GM21360 (cell line): Measurements from ENCODE around the gene TAF11L3.
"Not testable (repeated sequence)": the region's sequence is repeated elsewhere in the genome, so short reads cannot be mapped to it uniquely, and the experiment has no call there.

Experiments
- ATAC-seq: cut with Tn5 transposase; IDR thresholded peaks from one replicate; pipeline ENCODE4 v1.9.1; 2021; ENCODE audit warnings: mild to moderate bottlenecking, moderate library complexity; ENCODE audit not compliant: unreplicated experiment

Gene TAF11L3

GRCh38 chr5:17518067-17518466, at the start of gene TAF11L3:
Gene TAF11L3, plus strand, starts transcription at chr5:17518367.
- ATAC-seq: not testable (repeated sequence)

GRCh38 chr5:17470064-17470463, 48.1 kb upstream of the TAF11L3 start:
- ATAC-seq: no peak

- ATAC-seq: not testable (repeated sequence)
These were observed 43.1 kb upstream of the TAF11L3 start for GRCh38 chr5:17475064-17475463.

GRCh38 chr5:17477043-17477442, 41.1 kb upstream of the TAF11L3 start:
- no peak for ATAC-seq

- ATAC-seq: no peak
These were observed 40.4 kb upstream of the TAF11L3 start for GRCh38 chr5:17477573-17478265.

GRCh38 chr5:17481378-17481777, 36.8 kb upstream of the TAF11L3 start:
- ATAC-seq: no peak

GRCh38 chr5:17482790-17483189, 35.4 kb upstream of the TAF11L3 start:
- ATAC-seq: no peak

- not testable (repeated sequence) for ATAC-seq
These were observed 31.5 kb upstream of the TAF11L3 start for GRCh38 chr5:17486464-17487173.

- ATAC-seq: no peak
These were observed 31.0 kb upstream of the TAF11L3 start for GRCh38 chr5:17487174-17487512.

GRCh38 chr5:17491257-17491656, 26.9 kb upstream of the TAF11L3 start:
- not testable (repeated sequence) for ATAC-seq

GRCh38 chr5:17492770-17493169, 25.4 kb upstream of the TAF11L3 start:
- ATAC-seq: no peak

- no peak for ATAC-seq
These were observed 20.7 kb upstream of the TAF11L3 start for GRCh38 chr5:17497446-17497845.

GRCh38 chr5:17497931-17498330, 20.2 kb upstream of the TAF11L3 start, which contains the start of gene TAF11L2:
Gene TAF11L2, plus strand, starts transcription at chr5:17498231.
- not testable (repeated sequence) for ATAC-seq

- no peak for ATAC-seq
These were observed 6.3 kb upstream of the TAF11L3 start for GRCh38 chr5:17511775-17512325.

GRCh38 chr5:17517526-17517925, 641 bp upstream of the TAF11L3 start:
- ATAC-seq: not testable (repeated sequence)

- ATAC-seq: not testable (repeated sequence)
These were observed 1.3 kb downstream of the TAF11L3 start for GRCh38 chr5:17519508-17519907.

- ATAC-seq: not testable (repeated sequence)
These were observed 3.3 kb downstream of the TAF11L3 start, which contains the start of gene TAF11L4 for GRCh38 chr5:17521501-17521900. Gene TAF11L4, plus strand, starts transcription at chr5:17521801.

- not testable (repeated sequence) for ATAC-seq
These were observed 6.8 kb downstream of the TAF11L3 start, which contains the start of gene TAF11L5 for GRCh38 chr5:17524935-17525334. Gene TAF11L5, plus strand, starts transcription at chr5:17525235.

- not testable (repeated sequence) for ATAC-seq
These were observed 8.3 kb downstream of the TAF11L3 start for GRCh38 chr5:17526504-17526903.

GRCh38 chr5:17528369-17528768, 10.2 kb downstream of the TAF11L3 start, which contains the start of gene TAF11L6:
Gene TAF11L6, plus strand, starts transcription at chr5:17528669.
- not testable (repeated sequence) for ATAC-seq
